Vagina (tissue), 2 donors: ENCODE data around the gene AGXT2.

ENCODE experiments used
- POLR2AphosphoS5 ChIP-seq, 2 donors: sonication (generic); formaldehyde crosslinking; IDR thresholded peaks; one replicate each; pipeline ENCODE4 v1.9.0; 2017; ENCODE audit warnings: antibody characterized with exemption in 2 of 2, mild to moderate bottlenecking in 2 of 2, low read depth in 1 of 2; ENCODE audit not compliant: insufficient read depth in 1 of 2
- TF ChIP-seq, protein P1 (sequence below), 3 experiments: fragments of 450-650 bp in 2 of 3; fragments of 200-600 bp in 1 of 3; sonication (generic) in 1 of 3; IDR thresholded peaks; one replicate each; pipeline ENCODE4 v1.5.1; 2017 to 2019; ENCODE audit warnings: antibody characterized with exemption in 3 of 3, mild to moderate bottlenecking in 2 of 3, moderate library complexity in 2 of 3

DNA sequence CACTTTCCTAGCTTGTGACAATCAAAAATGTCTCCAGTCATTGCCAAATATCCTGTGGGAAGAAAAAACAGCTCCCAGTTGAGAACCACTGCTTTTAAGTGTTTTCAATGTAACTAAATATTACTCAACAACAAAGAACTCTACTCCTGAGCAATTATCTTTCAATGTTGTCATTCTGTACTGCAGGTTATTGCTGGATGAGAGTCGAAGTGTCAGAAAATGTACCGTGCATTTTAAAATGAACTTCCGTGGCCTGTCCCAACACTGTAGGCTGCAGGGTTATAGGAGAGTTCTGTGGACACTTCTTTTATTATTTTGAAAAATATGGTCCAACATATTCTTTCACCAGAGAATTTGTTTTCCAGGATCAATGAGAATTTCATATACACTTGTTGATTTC lies 34.8 kb upstream of the AGXT2 start:
- TF ChIP-seq, protein P1, sequence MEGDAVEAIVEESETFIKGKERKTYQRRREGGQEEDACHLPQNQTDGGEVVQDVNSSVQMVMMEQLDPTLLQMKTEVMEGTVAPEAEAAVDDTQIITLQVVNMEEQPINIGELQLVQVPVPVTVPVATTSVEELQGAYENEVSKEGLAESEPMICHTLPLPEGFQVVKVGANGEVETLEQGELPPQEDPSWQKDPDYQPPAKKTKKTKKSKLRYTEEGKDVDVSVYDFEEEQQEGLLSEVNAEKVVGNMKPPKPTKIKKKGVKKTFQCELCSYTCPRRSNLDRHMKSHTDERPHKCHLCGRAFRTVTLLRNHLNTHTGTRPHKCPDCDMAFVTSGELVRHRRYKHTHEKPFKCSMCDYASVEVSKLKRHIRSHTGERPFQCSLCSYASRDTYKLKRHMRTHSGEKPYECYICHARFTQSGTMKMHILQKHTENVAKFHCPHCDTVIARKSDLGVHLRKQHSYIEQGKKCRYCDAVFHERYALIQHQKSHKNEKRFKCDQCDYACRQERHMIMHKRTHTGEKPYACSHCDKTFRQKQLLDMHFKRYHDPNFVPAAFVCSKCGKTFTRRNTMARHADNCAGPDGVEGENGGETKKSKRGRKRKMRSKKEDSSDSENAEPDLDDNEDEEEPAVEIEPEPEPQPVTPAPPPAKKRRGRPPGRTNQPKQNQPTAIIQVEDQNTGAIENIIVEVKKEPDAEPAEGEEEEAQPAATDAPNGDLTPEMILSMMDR (IDR thresholded peaks at IDR 0.05), result no peak
- TF ChIP-seq POLR2AphosphoS5 (IDR thresholded peaks at IDR 0.05; ENCODE audit: insufficient read depth in 1 of 2, low read depth in 1 of 2), result no peak
